Neural cell (in vitro differentiated cells): ENCODE results near the gene SLF1.
A peak's percentile ranks its signal among the peaks of the same experiment; 100 is the strongest.

Source experiments
- EZH2 ChIP-seq: fragments of 200-600, 300-800 bp; shearing (Covaris generic), sonication (generic); IDR thresholded peaks from 2 replicates; pipeline ENCODE4 v1.6.1; 2014; ENCODE audit warnings: antibody characterized with exemption, low read length, borderline replicate concordance, mild to moderate bottlenecking; ENCODE audit not compliant: insufficient read depth, poor library complexity, severe bottlenecking
- SMC3 ChIP-seq: fragments of 450-650 bp; conservative IDR thresholded peaks from 2 replicates; pipeline ENCODE4 v1.6.1; 2014; ENCODE audit warnings: antibody characterized with exemption, mild to moderate bottlenecking, moderate library complexity; ENCODE audit not compliant: poor library complexity
- TF ChIP-seq, protein P1 (sequence below): fragments of 450-650 bp; IDR thresholded peaks from 2 replicates; pipeline ENCODE4 v1.5.1; 2014; ENCODE audit warnings: antibody characterized with exemption, mild to moderate bottlenecking, moderate library complexity; ENCODE audit not compliant: poor library complexity, severe bottlenecking

DNA sequence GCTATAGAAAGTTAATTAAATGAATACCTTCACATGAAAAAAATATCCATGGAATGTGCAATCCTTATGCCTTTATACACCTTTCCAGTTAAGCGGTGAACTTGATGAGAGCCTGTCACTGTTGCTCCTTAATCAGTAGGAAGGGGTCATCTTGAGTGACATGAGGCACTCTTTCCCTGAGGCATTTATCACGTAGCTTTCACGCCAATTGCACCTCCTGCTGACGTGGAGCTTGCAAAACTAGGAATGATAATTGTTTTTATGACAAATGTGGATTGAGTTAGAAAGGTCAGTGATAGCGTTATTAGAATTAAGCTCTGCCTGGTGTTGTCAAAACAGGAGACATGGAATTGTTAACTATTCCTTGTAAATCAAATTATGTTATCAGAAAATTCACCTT, 79.7 kb downstream of the SLF1 start:
- TF ChIP-seq, protein P1, sequence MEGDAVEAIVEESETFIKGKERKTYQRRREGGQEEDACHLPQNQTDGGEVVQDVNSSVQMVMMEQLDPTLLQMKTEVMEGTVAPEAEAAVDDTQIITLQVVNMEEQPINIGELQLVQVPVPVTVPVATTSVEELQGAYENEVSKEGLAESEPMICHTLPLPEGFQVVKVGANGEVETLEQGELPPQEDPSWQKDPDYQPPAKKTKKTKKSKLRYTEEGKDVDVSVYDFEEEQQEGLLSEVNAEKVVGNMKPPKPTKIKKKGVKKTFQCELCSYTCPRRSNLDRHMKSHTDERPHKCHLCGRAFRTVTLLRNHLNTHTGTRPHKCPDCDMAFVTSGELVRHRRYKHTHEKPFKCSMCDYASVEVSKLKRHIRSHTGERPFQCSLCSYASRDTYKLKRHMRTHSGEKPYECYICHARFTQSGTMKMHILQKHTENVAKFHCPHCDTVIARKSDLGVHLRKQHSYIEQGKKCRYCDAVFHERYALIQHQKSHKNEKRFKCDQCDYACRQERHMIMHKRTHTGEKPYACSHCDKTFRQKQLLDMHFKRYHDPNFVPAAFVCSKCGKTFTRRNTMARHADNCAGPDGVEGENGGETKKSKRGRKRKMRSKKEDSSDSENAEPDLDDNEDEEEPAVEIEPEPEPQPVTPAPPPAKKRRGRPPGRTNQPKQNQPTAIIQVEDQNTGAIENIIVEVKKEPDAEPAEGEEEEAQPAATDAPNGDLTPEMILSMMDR = peak; percentile 10
- TF ChIP-seq SMC3 = no peak
- TF ChIP-seq EZH2 = no peak
